Cardiac muscle cell (in vitro differentiated cells and primary cell): ENCODE data around the gene CASR. TPM values are rescaled to one million over a fixed set of nuclear protein-coding genes. Genes with fewer than 3 reads are reported as not detected.
A peak's percentile ranks its signal among the peaks of the same experiment; 100 is the strongest.

ENCODE experiments used
- DNase-seq, 2 donors: peaks; one replicate each; pipeline versions ENCODE4 v3.0.0 to v3.0.0-alpha.2; 2010 to 2017; ENCODE audit warnings: low read depth in 1 of 2, low spot score in 1 of 2
- H3K27ac ChIP-seq: fragments of 200-600 bp; sonication (generic); 2 replicates; pipeline ENCODE4 v1.5.1; 2016
- H3K27me3 ChIP-seq: fragments of 200-600 bp; sonication (generic); 2 replicates; pipeline ENCODE4 v1.6.0; 2016; ENCODE audit warnings: control low read depth
- H3K36me3 ChIP-seq: fragments of 200-600 bp; sonication (generic); 2 replicates; pipeline ENCODE4 v1.5.1; 2016; ENCODE audit warnings: control low read depth
- H3K4me1 ChIP-seq: fragments of 200-600 bp; sonication (generic); 2 replicates; pipeline ENCODE4 v1.8.1; 2017; ENCODE audit warnings: low read depth, mild to moderate bottlenecking, mixed run types
- H3K4me3 ChIP-seq: fragments of 200-600 bp; sonication (generic); 2 replicates; pipeline ENCODE4 v1.5.1; 2016; ENCODE audit warnings: mild to moderate bottlenecking
- H3K9me3 ChIP-seq: fragments of 200-600 bp; sonication (generic); 2 replicates; pipeline ENCODE4 v1.5.1; 2017; ENCODE audit warnings: low read depth, mild to moderate bottlenecking, control low read depth
- CTCF ChIP-seq: IDR thresholded peaks from 2 replicates; pipeline ENCODE4 v1.5.1; 2012; ENCODE audit warnings: low read depth, mild to moderate bottlenecking, low read length
- polyA plus RNA-seq: library from polyadenylated mRNA; unstranded; fragments of >200 nt; fragmentation: Nextera tagmentation; extraction: Ambion mirVana; gene quantifications from 2 replicates; pipeline ENCODE4 v1.2.1, GENCODE V29; 2016
- total RNA-seq: library from RNA; depleted of rRNA; stranded (reverse); fragments of >200 nt; gene quantifications from 2 replicates; pipeline ENCODE4 v1.2.3, GENCODE V29; 2016

Gene CASR
- total and polyA plus RNA-seq, 2 experiments from 2014 or later, result 0.06 TPM; not detected in 1

GRCh38 chr3:122239112-122239511 is 55.6 kb downstream of the CASR start:
- H3K4me1 ChIP-seq, result no peaks in the 10 kb centered on the region
- peaks cover 10% of the 10 kb centered on the region for H3K27me3 ChIP-seq
- no peaks in the 10 kb centered on the region for H3K36me3 ChIP-seq
- no peaks in the 10 kb centered on the region for H3K9me3 ChIP-seq
- no peak overlapping the region for H3K4me3 ChIP-seq
- TF ChIP-seq CTCF, result no peak
- H3K27ac ChIP-seq, result no peak overlapping the region
- no peak for DNase-seq

- Histone ChIP-seq H3K27ac (no peak overlapping the region), H3K27me3 (peaks cover 22% of the 10 kb centered on the region), H3K36me3 (no peaks in the 10 kb centered on the region), H3K4me1 (no peaks in the 10 kb centered on the region), H3K4me3 (no peak overlapping the region), H3K9me3 (no peaks in the 10 kb centered on the region)
- no peak for TF ChIP-seq CTCF
- peak in 1 of 2 donors; percentile 27 for DNase-seq
Observed at GRCh38 chr3:122245513-122246174, 62.2 kb downstream of the CASR start.

GRCh38 chr3:122246199-122246598 is 62.7 kb downstream of the CASR start:
- H3K27me3 ChIP-seq, result peaks cover 22% of the 10 kb centered on the region
- H3K36me3 ChIP-seq, result no peaks in the 10 kb centered on the region
- no peak for TF ChIP-seq CTCF
- no peaks in the 10 kb centered on the region for H3K9me3 ChIP-seq
- no peak overlapping the region for H3K27ac ChIP-seq
- H3K4me1 ChIP-seq, result no peaks in the 10 kb centered on the region
- no peak overlapping the region for H3K4me3 ChIP-seq
- peak in 1 of 2 donors; percentile 16 for DNase-seq

GRCh38 chr3:122247087-122247824 is 63.8 kb downstream of the CASR start:
- peaks cover 22% of the 10 kb centered on the region for H3K27me3 ChIP-seq
- H3K9me3 ChIP-seq, result no peaks in the 10 kb centered on the region
- TF ChIP-seq CTCF, result no peak
- no peaks in the 10 kb centered on the region for H3K36me3 ChIP-seq
- H3K27ac ChIP-seq, result no peak overlapping the region
- DNase-seq, result peak in 1 of 2 donors; percentile 9
- H3K4me1 ChIP-seq, result no peaks in the 10 kb centered on the region
- H3K4me3 ChIP-seq, result no peak overlapping the region

- H3K36me3 ChIP-seq, result no peaks in the 10 kb centered on the region
- no peaks in the 10 kb centered on the region for H3K9me3 ChIP-seq
- no peak for DNase-seq
- no peak for TF ChIP-seq CTCF
- peaks cover 16% of the 10 kb centered on the region for H3K27me3 ChIP-seq
- H3K27ac ChIP-seq, result no peak overlapping the region
- no peaks in the 10 kb centered on the region for H3K4me1 ChIP-seq
- no peak overlapping the region for H3K4me3 ChIP-seq
Observed at GRCh38 chr3:122247825-122248185, 64.3 kb downstream of the CASR start.
